ENCODE results near the gene SENP1.

DNA sequence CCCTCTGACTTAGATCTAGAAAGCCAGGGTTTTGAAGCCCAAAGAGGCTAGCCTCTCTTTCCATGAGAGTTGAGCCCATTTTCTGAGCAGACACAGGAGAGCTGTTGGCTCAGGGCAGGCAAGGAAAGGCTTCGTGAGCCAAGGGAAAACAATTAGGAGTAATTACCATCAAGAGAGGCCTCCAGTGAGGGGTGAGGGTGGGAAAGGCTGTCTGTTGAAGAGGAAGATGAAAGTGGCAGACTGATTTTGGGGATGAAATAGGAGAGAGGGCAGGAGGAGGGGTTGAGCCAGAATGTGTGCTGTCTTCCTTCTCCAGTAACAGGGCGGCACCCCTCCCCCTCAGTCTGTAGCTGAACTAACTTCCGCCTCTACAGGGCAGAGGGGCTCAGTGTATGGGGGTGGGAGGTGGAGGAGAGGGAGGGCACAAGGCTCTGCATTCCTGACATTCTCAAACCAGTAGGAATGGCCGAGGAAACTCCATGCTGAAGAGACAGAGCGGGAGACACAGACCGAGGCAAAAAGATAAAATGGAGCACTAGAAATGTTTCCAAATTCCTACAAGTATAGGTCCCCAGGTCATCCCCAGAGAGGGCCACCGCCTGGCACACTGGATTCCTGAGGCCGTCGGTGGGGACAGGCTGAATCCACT is 68.5 kb downstream of the SENP1 start:
- TF ChIP-seq, protein P1, sequence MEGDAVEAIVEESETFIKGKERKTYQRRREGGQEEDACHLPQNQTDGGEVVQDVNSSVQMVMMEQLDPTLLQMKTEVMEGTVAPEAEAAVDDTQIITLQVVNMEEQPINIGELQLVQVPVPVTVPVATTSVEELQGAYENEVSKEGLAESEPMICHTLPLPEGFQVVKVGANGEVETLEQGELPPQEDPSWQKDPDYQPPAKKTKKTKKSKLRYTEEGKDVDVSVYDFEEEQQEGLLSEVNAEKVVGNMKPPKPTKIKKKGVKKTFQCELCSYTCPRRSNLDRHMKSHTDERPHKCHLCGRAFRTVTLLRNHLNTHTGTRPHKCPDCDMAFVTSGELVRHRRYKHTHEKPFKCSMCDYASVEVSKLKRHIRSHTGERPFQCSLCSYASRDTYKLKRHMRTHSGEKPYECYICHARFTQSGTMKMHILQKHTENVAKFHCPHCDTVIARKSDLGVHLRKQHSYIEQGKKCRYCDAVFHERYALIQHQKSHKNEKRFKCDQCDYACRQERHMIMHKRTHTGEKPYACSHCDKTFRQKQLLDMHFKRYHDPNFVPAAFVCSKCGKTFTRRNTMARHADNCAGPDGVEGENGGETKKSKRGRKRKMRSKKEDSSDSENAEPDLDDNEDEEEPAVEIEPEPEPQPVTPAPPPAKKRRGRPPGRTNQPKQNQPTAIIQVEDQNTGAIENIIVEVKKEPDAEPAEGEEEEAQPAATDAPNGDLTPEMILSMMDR (IDR thresholded peaks at IDR 0.05), result no peak
- no peak for TF ChIP-seq POLR2A (IDR thresholded peaks at IDR 0.05)

All from uterus (tissue), 2 donors.